ENCODE measurements around the gene METTL4.

DNA sequence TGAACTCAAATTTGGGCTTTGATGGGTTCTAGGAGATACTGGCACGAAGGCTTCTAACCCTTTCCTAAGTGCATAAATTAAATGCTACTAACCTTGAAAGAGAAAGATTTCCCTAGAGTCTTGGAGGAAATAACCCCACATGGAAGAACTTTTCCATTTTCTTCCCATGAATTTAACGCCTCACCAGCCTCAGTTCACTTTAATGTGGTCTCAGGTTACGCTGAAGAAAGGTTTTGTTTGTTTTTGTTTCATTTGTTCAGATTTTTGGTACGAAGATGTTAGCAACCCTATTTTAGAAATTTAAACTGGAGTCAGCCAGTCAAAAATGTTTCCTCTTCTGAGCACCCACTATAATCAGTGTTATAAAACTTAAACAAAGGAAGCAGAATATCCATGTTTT is 30.7 kb downstream of the METTL4 start:
- TF ChIP-seq, protein P1, sequence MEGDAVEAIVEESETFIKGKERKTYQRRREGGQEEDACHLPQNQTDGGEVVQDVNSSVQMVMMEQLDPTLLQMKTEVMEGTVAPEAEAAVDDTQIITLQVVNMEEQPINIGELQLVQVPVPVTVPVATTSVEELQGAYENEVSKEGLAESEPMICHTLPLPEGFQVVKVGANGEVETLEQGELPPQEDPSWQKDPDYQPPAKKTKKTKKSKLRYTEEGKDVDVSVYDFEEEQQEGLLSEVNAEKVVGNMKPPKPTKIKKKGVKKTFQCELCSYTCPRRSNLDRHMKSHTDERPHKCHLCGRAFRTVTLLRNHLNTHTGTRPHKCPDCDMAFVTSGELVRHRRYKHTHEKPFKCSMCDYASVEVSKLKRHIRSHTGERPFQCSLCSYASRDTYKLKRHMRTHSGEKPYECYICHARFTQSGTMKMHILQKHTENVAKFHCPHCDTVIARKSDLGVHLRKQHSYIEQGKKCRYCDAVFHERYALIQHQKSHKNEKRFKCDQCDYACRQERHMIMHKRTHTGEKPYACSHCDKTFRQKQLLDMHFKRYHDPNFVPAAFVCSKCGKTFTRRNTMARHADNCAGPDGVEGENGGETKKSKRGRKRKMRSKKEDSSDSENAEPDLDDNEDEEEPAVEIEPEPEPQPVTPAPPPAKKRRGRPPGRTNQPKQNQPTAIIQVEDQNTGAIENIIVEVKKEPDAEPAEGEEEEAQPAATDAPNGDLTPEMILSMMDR (IDR thresholded peaks at IDR 0.05; ENCODE audit: low read depth, low read length, poor library complexity, severe bottlenecking) = no peak
- TF ChIP-seq EZH2phosphoT487 (IDR thresholded peaks at IDR 0.05; ENCODE audit: borderline replicate concordance, low read length) = no peak

All from DOHH2 (cell line).